ENCODE measurements around the gene TMEM161A.

The TMEM161A gene

GRCh38 chr19:19096641-19097627 is 41.3 kb downstream of the TMEM161A start:
- DNase-seq, result no peak

GRCh38 chr19:19095691-19096090 is 42.6 kb downstream of the TMEM161A start:
- no peak for DNase-seq

DNA sequence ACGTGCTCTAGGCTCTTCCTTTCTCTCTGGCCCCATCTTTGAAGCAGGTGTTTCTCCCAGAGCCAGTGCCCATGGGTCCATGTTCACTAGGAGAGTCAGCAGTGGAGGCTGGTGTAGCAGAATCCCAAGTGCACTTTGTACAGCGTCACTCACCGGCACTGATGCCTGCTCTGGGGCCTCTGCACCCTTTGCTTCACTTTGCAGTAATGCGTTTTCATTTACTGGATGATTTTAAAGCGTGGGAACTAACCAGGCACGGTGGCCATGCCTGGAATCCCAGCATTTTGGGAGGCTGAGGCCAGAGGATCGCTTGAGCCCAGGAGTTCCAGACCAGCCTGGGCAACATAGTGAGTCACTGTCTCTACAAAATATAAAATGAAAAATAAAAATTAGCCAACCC is 43.8 kb downstream of the TMEM161A start:
- no peak for DNase-seq

GRCh38 chr19:19087676-19088075 is 50.6 kb downstream of the TMEM161A start:
- DNase-seq, result no peak

DNA sequence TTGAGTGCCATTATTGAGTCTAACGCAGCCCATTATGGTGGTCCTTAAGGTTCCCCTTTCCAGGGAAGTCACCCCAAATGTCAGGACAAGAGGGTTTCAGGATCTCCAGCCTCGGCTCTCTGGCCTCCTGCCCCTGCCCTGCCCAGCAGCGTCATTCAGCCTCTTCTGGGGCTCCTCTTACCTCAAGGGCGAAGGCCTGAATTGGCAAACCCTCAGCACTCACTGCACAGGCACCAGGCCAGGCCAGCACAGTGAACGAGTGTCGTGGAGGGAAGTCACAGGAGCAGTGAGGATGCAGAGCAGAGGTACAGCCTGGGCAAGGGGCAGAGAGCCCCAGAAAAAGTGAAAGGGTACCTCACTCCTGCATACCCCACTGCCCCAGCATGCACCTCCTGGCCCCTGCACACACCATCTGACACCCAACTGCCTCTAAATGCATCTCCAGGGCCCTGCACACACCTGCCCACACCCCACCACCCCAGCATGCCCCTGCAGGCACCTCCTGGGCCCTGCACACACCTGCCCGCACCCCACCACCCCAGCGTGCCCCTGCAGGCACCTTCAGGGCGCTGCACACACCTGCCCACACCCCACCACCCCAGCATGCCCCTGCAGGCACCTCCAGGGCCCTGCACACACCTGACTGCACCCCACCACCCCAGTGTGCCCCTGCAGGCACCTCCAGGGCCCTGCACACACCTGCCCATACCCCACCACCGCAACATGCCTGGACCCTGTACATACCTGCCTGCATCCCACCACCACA is 54.7 kb downstream of the TMEM161A start:
- no peak for DNase-seq

DNA sequence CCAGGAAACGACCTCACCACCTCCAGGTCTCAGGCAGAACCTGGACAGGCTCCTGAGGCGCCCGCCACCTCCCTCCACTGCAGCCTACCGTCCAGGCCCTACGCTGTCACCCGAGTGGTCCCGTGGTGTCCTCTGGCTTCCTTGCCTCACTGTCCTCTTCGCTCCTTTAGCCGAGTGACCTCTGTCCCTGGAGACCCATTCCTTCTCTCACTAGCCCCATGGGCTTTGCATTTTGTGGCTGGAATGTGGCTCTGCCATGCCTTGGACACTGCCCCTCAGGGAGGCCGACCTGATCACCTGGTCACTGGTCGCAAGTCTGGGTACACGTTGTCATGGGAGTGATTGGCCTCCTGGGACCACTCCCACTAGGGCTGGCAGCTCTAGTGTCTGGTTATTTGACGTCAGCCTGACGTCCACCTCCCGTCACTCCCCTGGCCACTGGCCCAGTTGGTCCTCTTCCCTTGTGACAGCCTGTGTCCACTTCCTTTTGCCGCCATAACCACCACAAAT is 56.6 kb downstream of the TMEM161A start:
- DNase-seq, result no peak

- no peak for DNase-seq
Observed at GRCh38 chr19:19079571-19079970, 58.7 kb downstream of the TMEM161A start.

DNA sequence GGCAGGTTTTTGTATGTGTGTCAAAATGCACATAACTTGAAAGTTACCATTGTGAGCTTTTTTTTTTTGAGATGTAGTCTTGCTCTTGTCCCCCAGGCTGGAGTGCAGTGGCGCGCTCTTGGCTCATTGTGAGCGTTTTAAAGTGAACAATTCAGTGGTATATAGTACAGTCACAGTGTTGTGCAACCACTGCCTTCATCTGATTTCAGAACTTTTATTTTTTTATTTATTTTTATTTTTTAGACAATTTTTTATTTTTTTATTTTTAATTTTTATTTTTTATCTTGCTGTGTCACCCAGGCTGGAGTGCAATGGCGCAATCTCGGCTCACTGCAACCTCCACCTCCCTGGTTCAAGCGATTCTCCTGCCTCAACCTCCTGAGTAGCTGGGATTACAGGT is 59.5 kb downstream of the TMEM161A start:
- no peak for DNase-seq

- no peak for DNase-seq
Observed at GRCh38 chr19:19077103-19077502, 61.2 kb downstream of the TMEM161A start.

GRCh38 chr19:19076476-19076875 is 61.8 kb downstream of the TMEM161A start:
- no peak for DNase-seq

- DNase-seq, result no peak
Observed at GRCh38 chr19:19075126-19075525, 63.2 kb downstream of the TMEM161A start.

- no peak for DNase-seq
Observed at GRCh38 chr19:19074196-19074882, 63.9 kb downstream of the TMEM161A start.

GRCh38 chr19:19071897-19072296 is 66.4 kb downstream of the TMEM161A start:
- DNase-seq, result no peak

Measured in NCI-H510A treated with DMSO at 0.1 percent for 48 hours (cell line).